Lower lobe of right lung (tissue), 2 donors: ENCODE measurements around the gene AFM. TPM values are rescaled to one million over a fixed set of nuclear protein-coding genes. Genes with fewer than 3 reads are reported as not detected.

ENCODE experiments used
- ATAC-seq, 2 donors: fragments of 200-7000 bp; cut with Tn5 transposase; one replicate each; pipeline ENCODE4 v1.9.1; 2020 to 2022; ENCODE audit warnings: mild to moderate bottlenecking in 2 of 2, moderate library complexity in 2 of 2
- DNase-seq: peaks from one replicate; pipeline ENCODE4 v3.0.0-alpha.2; 2020
- H3K27ac ChIP-seq: fragments of 200-600 bp; one replicate; pipeline ENCODE4 v1.8.0; 2022
- H3K27me3 ChIP-seq: fragments of 200-600 bp; one replicate; pipeline ENCODE4 v1.8.0; 2022; ENCODE audit warnings: low read depth
- H3K36me3 ChIP-seq: fragments of 200-600 bp; one replicate; pipeline ENCODE4 v1.8.0; 2022; ENCODE audit warnings: mild to moderate bottlenecking
- H3K4me1 ChIP-seq: fragments of 200-600 bp; one replicate; pipeline ENCODE4 v1.8.0; 2022
- H3K4me3 ChIP-seq: fragments of 200-600 bp; one replicate; pipeline ENCODE4 v1.8.0; 2022; ENCODE audit warnings: mild to moderate bottlenecking
- H3K9me3 ChIP-seq: fragments of 200-600 bp; one replicate; pipeline ENCODE4 v1.8.0; 2022
- intact Hi-C: fragments of 100-400 bp; cut with DNase I; formaldehyde crosslinking; loops from one replicate; pipeline ENCODE4 v1.11.0; 2022
- total RNA-seq: library from RNA; stranded (reverse); fragmentation: NEBNext Ultra II Directional; extraction: Animal tissue kit (Norgen Biotek cat#: 25700); gene quantifications from one replicate; pipeline ENCODE4 v1.2.1, GENCODE V29; 2021
- TF ChIP-seq, protein P1 (sequence below): fragments of 200-600 bp; IDR thresholded peaks from one replicate; pipeline ENCODE4 v1.8.0; 2022; ENCODE audit warnings: antibody characterized with exemption, mild to moderate bottlenecking
- donor health status: DM: no; HTN: yes; CAD: no; lungs with severe emphysema.

Gene AFM
- total RNA-seq, 1 donor from 2014 or later = not detected

DNA sequence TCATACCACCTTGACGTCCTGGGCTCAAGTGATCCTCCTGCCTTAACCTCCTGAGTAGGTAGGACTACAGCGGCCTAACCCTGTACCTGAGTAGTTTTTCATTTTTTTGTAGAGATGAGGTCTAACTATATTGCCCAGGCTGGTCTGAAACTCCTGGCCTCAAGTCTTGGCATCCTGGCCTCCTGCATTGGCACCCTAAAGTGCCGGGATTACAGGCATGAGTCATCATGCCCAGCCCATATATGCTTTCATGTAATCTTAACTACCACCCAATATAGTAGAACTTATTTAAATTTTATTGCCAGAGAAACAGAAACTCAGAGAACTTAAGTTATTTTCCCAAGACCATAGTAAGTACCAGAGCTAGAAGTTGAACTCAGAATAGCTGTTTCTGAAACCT lies 27.1 kb downstream of the AFM start:
- intact Hi-C loops = no loop called here
- TF ChIP-seq, protein P1, sequence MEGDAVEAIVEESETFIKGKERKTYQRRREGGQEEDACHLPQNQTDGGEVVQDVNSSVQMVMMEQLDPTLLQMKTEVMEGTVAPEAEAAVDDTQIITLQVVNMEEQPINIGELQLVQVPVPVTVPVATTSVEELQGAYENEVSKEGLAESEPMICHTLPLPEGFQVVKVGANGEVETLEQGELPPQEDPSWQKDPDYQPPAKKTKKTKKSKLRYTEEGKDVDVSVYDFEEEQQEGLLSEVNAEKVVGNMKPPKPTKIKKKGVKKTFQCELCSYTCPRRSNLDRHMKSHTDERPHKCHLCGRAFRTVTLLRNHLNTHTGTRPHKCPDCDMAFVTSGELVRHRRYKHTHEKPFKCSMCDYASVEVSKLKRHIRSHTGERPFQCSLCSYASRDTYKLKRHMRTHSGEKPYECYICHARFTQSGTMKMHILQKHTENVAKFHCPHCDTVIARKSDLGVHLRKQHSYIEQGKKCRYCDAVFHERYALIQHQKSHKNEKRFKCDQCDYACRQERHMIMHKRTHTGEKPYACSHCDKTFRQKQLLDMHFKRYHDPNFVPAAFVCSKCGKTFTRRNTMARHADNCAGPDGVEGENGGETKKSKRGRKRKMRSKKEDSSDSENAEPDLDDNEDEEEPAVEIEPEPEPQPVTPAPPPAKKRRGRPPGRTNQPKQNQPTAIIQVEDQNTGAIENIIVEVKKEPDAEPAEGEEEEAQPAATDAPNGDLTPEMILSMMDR = no peak
- no peak for DNase-seq

GRCh38 chr4:73518340-73518739 lies 36.8 kb downstream of the AFM start:
- H3K27me3 ChIP-seq = no peaks in the 10 kb centered on the region
- TF ChIP-seq, protein P1 = no peak
- H3K27ac ChIP-seq = no peak overlapping the region
- no peaks in the 10 kb centered on the region for H3K4me1 ChIP-seq
- DNase-seq (no peak), ATAC-seq (no peak)
- no peaks in the 10 kb centered on the region for H3K9me3 ChIP-seq
- H3K36me3 ChIP-seq = no peaks in the 10 kb centered on the region
- intact Hi-C loops = no loop called here
- H3K4me3 ChIP-seq = no peak overlapping the region

More for the DNA sequence above, 27.1 kb downstream of the AFM start:
- no peaks in the 10 kb centered on the region for H3K36me3 ChIP-seq
- no peak overlapping the region for H3K27ac ChIP-seq
- no peaks in the 10 kb centered on the region for H3K27me3 ChIP-seq
- no peak overlapping the region for H3K4me3 ChIP-seq
- no peaks in the 10 kb centered on the region for H3K9me3 ChIP-seq
- no peak for ATAC-seq
- no peaks in the 10 kb centered on the region for H3K4me1 ChIP-seq

DNA sequence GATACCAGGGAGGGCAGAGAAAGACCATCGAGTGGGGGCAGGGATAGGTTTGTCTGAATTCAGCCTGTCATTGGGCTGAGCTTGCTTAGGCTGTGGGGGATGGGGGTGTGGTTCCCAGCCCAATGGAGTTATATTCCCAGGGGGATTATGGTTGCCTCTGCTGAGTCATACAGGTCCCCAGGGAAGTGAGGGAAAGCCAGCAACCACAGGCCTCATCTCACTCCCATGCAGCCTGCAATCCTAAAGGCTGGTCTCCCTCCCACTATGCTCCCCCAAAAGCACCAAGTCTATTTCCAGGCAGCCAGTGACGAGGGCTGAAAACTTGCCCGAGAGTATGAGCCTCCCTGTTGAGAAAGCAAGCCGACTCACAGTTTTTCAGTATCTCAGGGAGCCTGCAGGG lies 39.3 kb downstream of the AFM start:
- no peak overlapping the region for H3K27ac ChIP-seq
- no peak for ATAC-seq
- no peak overlapping the region for H3K4me3 ChIP-seq
- no peaks in the 10 kb centered on the region for H3K4me1 ChIP-seq
- intact Hi-C loops = no loop called here
- TF ChIP-seq, protein P1 = no peak
- DNase-seq = no peak
- no peaks in the 10 kb centered on the region for H3K27me3 ChIP-seq
- no peaks in the 10 kb centered on the region for H3K36me3 ChIP-seq
- H3K9me3 ChIP-seq = no peaks in the 10 kb centered on the region

- no peak for DNase-seq
- no peak for ATAC-seq
- no peak overlapping the region for H3K4me3 ChIP-seq
- no peaks in the 10 kb centered on the region for H3K4me1 ChIP-seq
- no peaks in the 10 kb centered on the region for H3K9me3 ChIP-seq
- no peaks in the 10 kb centered on the region for H3K27me3 ChIP-seq
- H3K36me3 ChIP-seq = no peaks in the 10 kb centered on the region
- intact Hi-C loops = no loop called here
- TF ChIP-seq, protein P1 = no peak
- H3K27ac ChIP-seq = no peak overlapping the region
Measured at GRCh38 chr4:73523126-73523525, 41.6 kb downstream of the AFM start.

DNA sequence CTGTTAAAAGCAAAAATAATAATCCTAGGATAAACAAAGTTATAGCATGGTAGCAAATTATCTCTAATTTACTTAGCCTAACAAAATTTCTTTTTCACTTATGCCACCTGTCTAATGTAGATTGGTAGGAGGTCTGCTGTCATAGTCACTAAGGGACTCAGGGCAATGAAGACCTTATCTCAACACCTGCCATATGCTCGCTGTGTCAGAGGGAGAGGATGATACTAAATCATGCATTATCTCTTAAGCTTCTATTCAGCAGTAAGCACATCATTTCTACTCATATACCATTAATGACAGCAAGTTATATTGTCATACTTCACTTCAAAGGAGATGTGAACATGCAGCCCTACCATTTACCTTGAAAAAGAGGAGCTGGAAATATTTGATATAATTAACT lies 44.1 kb downstream of the AFM start:
- H3K27ac ChIP-seq = no peak overlapping the region
- H3K36me3 ChIP-seq = no peaks in the 10 kb centered on the region
- ATAC-seq = no peak
- no peak for DNase-seq
- no peaks in the 10 kb centered on the region for H3K27me3 ChIP-seq
- H3K4me3 ChIP-seq = no peak overlapping the region
- TF ChIP-seq, protein P1 = no peak
- intact Hi-C loops = no loop called here
- no peaks in the 10 kb centered on the region for H3K9me3 ChIP-seq
- no peaks in the 10 kb centered on the region for H3K4me1 ChIP-seq

DNA sequence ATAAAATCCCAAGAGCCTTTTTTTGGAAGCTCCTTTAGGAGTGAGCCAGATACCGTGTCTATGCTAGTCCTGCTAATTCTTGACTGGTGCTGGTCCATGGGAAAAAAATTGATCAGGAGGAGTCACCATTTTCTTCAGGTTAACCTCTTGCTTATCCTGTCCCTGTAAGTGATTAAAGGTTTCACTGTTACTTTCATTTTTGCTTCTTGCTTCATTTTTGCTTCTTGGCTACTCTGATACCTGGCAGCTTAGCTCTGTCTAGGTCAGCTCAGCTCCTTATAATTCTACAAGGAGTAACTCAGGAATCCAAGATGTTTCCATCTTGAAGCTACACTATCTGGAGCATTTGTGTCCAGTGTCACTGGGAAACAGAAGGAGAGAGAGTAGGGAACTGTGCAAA lies 45.7 kb downstream of the AFM start:
- H3K36me3 ChIP-seq = no peaks in the 10 kb centered on the region
- no peaks in the 10 kb centered on the region for H3K27me3 ChIP-seq
- H3K27ac ChIP-seq = no peak overlapping the region
- H3K4me1 ChIP-seq = no peaks in the 10 kb centered on the region
- ATAC-seq (no peak), DNase-seq (no peak)
- intact Hi-C loops = no loop called here
- H3K4me3 ChIP-seq = no peak overlapping the region
- H3K9me3 ChIP-seq = no peaks in the 10 kb centered on the region
- TF ChIP-seq, protein P1 = no peak
